Dedifferentiated amniotic fluid mesenchymal stem cell (primary cell): ENCODE measurements around the gene WNT11.

Experiments
- DNase-seq: peaks from one replicate; pipeline ENCODE4 v3.0.0-alpha.2; 2016; ENCODE audit errors: extremely low spot score

WNT11 gene

GRCh38 chr11:76174330-76174729 is 32.0 kb downstream of the WNT11 start:
- DNase-seq = no peak

GRCh38 chr11:76173663-76174062 is 32.6 kb downstream of the WNT11 start:
- DNase-seq = no peak

GRCh38 chr11:76172583-76172982 is 33.7 kb downstream of the WNT11 start:
- no peak for DNase-seq

- DNase-seq = no peak
Measured at GRCh38 chr11:76170468-76170867, 35.8 kb downstream of the WNT11 start.

GRCh38 chr11:76169473-76169896 is 36.8 kb downstream of the WNT11 start:
- DNase-seq = no peak

- DNase-seq = no peak
Measured at GRCh38 chr11:76167590-76167989, 38.7 kb downstream of the WNT11 start.

- no peak for DNase-seq
Measured at GRCh38 chr11:76166314-76166713, 40.0 kb downstream of the WNT11 start.

GRCh38 chr11:76164861-76165751 is 41.2 kb downstream of the WNT11 start:
- DNase-seq = no peak

GRCh38 chr11:76164081-76164480 is 42.2 kb downstream of the WNT11 start:
- no peak for DNase-seq

GRCh38 chr11:76163289-76163880 is 42.9 kb downstream of the WNT11 start:
- DNase-seq = no peak

GRCh38 chr11:76162336-76163288 is 43.7 kb downstream of the WNT11 start:
- DNase-seq = no peak

- DNase-seq = no peak
Measured at GRCh38 chr11:76161261-76161961, 44.9 kb downstream of the WNT11 start.

GRCh38 chr11:76160856-76161255 is 45.4 kb downstream of the WNT11 start:
- DNase-seq = no peak

GRCh38 chr11:76159983-76160661 is 46.2 kb downstream of the WNT11 start:
- no peak for DNase-seq

GRCh38 chr11:76159303-76159937 is 46.9 kb downstream of the WNT11 start:
- DNase-seq = no peak

- no peak for DNase-seq
Measured at GRCh38 chr11:76158394-76159302, 47.7 kb downstream of the WNT11 start.

- DNase-seq = no peak
Measured at GRCh38 chr11:76157891-76158290, 48.4 kb downstream of the WNT11 start.

GRCh38 chr11:76156971-76157427 is 49.3 kb downstream of the WNT11 start:
- no peak for DNase-seq
